GM18517 (cell line): ENCODE results near the gene HECTD3.

ENCODE experiments used
- ATAC-seq: cut with Tn5 transposase; IDR thresholded peaks from one replicate; pipeline ENCODE4 v1.9.1; 2021; ENCODE audit warnings: mild to moderate bottlenecking, moderate library complexity; ENCODE audit not compliant: unreplicated experiment

Gene HECTD3

GRCh38 chr1:45010855-45011811 is at the start of gene HECTD3:
Gene HECTD3 (minus strand): TSS chr1:45011324. CDS start chr1:45011257, 67 bp downstream.
- ATAC-seq, result peak; percentile 64

- no peak for ATAC-seq
Measured at GRCh38 chr1:45059829-45060228, 48.7 kb upstream of the HECTD3 start.

GRCh38 chr1:45057542-45057941 is 46.4 kb upstream of the HECTD3 start:
- no peak for ATAC-seq

GRCh38 chr1:45051005-45051772 is 40.1 kb upstream of the HECTD3 start:
- ATAC-seq, result no peak

- no peak for ATAC-seq
Measured at GRCh38 chr1:45047032-45047431, 35.9 kb upstream of the HECTD3 start.

GRCh38 chr1:45044916-45045315 is 33.8 kb upstream of the HECTD3 start:
- ATAC-seq, result no peak

- no peak for ATAC-seq
Measured at GRCh38 chr1:45043094-45043493, 32.0 kb upstream of the HECTD3 start.

- no peak for ATAC-seq
Measured at GRCh38 chr1:45040297-45040696, 29.2 kb upstream of the HECTD3 start.

- ATAC-seq, result no peak
Measured at GRCh38 chr1:45038661-45039364, 27.7 kb upstream of the HECTD3 start.

GRCh38 chr1:45038240-45038639 is 27.1 kb upstream of the HECTD3 start:
- ATAC-seq, result no peak

- ATAC-seq, result no peak
Measured at GRCh38 chr1:45037456-45037855, 26.3 kb upstream of the HECTD3 start.

- ATAC-seq, result no peak
Measured at GRCh38 chr1:45035631-45036301, 24.6 kb upstream of the HECTD3 start.

- ATAC-seq, result no peak
Measured at GRCh38 chr1:45033356-45033755, 22.2 kb upstream of the HECTD3 start.

- no peak for ATAC-seq
Measured at GRCh38 chr1:45032837-45033236, 21.7 kb upstream of the HECTD3 start.

GRCh38 chr1:45026446-45026845 is 15.3 kb upstream of the HECTD3 start:
- no peak for ATAC-seq

- ATAC-seq, result no peak
Measured at GRCh38 chr1:45023663-45024062, 12.5 kb upstream of the HECTD3 start.

GRCh38 chr1:45018599-45019230 is 7.6 kb upstream of the HECTD3 start:
- no peak for ATAC-seq

- no peak for ATAC-seq
Measured at GRCh38 chr1:45016767-45017166, 5.6 kb upstream of the HECTD3 start.

GRCh38 chr1:45016090-45016697 is 5.1 kb upstream of the HECTD3 start:
- no peak for ATAC-seq

- no peak for ATAC-seq
Measured at GRCh38 chr1:45015683-45016082, 4.6 kb upstream of the HECTD3 start.
